Small intestine (tissue), 7 donors: ENCODE results near the gene CFAP99. TPM values are rescaled to one million over a fixed set of nuclear protein-coding genes. Genes with fewer than 3 reads are reported as not detected.
A peak's percentile ranks its signal among the peaks of the same experiment; 100 is the strongest.

Experiments
- DNase-seq, 2 donors: peaks; one replicate each; pipeline versions ENCODE4 v3.0.0 to v3.0.0-alpha.2; 2013
- FAIRE-seq: peaks from 2 replicates; lab custom pipeline; 2012; peaks lifted over from hg19 to GRCh38; lab: Jason Lieb, UNC
- H3K27ac ChIP-seq, 3 donors: one replicate each; pipeline ENCODE4 v1.5.1; 2013; ENCODE audit warnings: low read length in 2 of 3, mild to moderate bottlenecking in 2 of 3, control low read depth in 1 of 3, inconsistent platforms in 1 of 3, low read depth in 1 of 3, moderate library complexity in 1 of 3
- H3K27me3 ChIP-seq, 3 donors: one replicate each; pipeline ENCODE4 v1.6.1; 2013; ENCODE audit warnings: low read length in 3 of 3, inconsistent platforms in 1 of 3; ENCODE audit not compliant: control insufficient read depth in 3 of 3, insufficient read depth in 3 of 3
- H3K36me3 ChIP-seq, 3 donors: one replicate each; pipeline ENCODE4 v1.6.1; 2013; ENCODE audit warnings: low read length in 3 of 3, inconsistent platforms in 1 of 3, low read depth in 1 of 3, mild to moderate bottlenecking in 1 of 3, moderate library complexity in 1 of 3; ENCODE audit not compliant: control insufficient read depth in 3 of 3, insufficient read depth in 2 of 3
- H3K4me1 ChIP-seq, 3 donors: one replicate each; pipeline ENCODE4 v1.6.1; 2013; ENCODE audit warnings: low read length in 2 of 3, inconsistent platforms in 1 of 3, low read depth in 1 of 3, mild to moderate bottlenecking in 1 of 3, moderate library complexity in 1 of 3; ENCODE audit not compliant: control insufficient read depth in 3 of 3, insufficient read depth in 2 of 3
- H3K4me3 ChIP-seq, 3 donors: one replicate each; pipeline ENCODE4 v1.5.1; 2013; ENCODE audit warnings: low read length in 3 of 3, control low read depth in 1 of 3, inconsistent platforms in 1 of 3, low read depth in 1 of 3, mild to moderate bottlenecking in 1 of 3, moderate library complexity in 1 of 3
- H3K9me3 ChIP-seq, 2 donors: one replicate each; pipeline ENCODE4 v1.6.1; 2013; ENCODE audit warnings: low read depth in 1 of 2, low read length in 1 of 2; ENCODE audit not compliant: control insufficient read depth in 2 of 2, insufficient read depth in 1 of 2
- WGBS, 3 donors: extraction: QIAGEN DNeasy Blood & Tissue Kit; methylation state at CpG; one replicate each; pipeline ENCODE4 v1.1.7; 2013; 5-methylcytosine and 5-hydroxymethylcytosine counted together
- polyA plus RNA-seq, 4 donors: library from polyadenylated mRNA; stranded (reverse) in 3 of 4; unstranded in 1 of 4; fragments of 200-250 nt in 3 of 4; fragments of 120-200 nt in 1 of 4; gene quantifications; one replicate each; pipeline versions ENCODE4 v1.2.1 to v1.2.3, GENCODE V29; 2013
- donor health status: healthy with polysubstance abuse.
- donor health status: control.
- donor health status: control.
- donor health status: Bipolar disorder and iron deficiency.
- donor health status: healthy.

Gene CFAP99
- polyA plus RNA-seq, 4 donors: 0.15 to 0.67 (median 0.16) TPM; not detected in 1

GRCh38 chr4:2469192-2469984 lies 50.6 kb downstream of the CFAP99 start:
- H3K4me3 ChIP-seq: peak overlapping the region; percentile 84 to 95 (median 87)
- H3K36me3 ChIP-seq: peaks cover 0 to 34% (median 4%) of the 10 kb centered on the region in 3 donors
- FAIRE-seq: no peak
- peak; percentile 70 to 76 for DNase-seq
- H3K27me3 ChIP-seq: no peaks in the 10 kb centered on the region
- peaks cover 3 to 24% (median 6%) of the 10 kb centered on the region in 3 donors for H3K4me1 ChIP-seq
- H3K27ac ChIP-seq: peak overlapping the region; percentile 88 to 95 (median 90)
- no peaks in the 10 kb centered on the region for H3K9me3 ChIP-seq
- WGBS, 3 donors: 0% methylated on average over 64 to 78 of the region's 78 CpGs

GRCh38 chr4:2470791-2471190 lies 52.0 kb downstream of the CFAP99 start:
- H3K4me1 ChIP-seq: peaks cover 3 to 18% (median 9%) of the 10 kb centered on the region in 3 donors
- DNase-seq: no peak
- WGBS, 3 donors: 53 to 64% (median 64%) methylated on average over 7 of the region's 7 CpGs
- H3K27me3 ChIP-seq: no peaks in the 10 kb centered on the region
- H3K27ac ChIP-seq: no peak overlapping the region
- FAIRE-seq: no peak
- H3K36me3 ChIP-seq: peaks cover 0 to 31% (median 4%) of the 10 kb centered on the region in 3 donors
- no peaks in the 10 kb centered on the region for H3K9me3 ChIP-seq
- no peak overlapping the region for H3K4me3 ChIP-seq

- DNase-seq (no peak), FAIRE-seq (no peak)
- H3K4me1 ChIP-seq: peaks cover 5 to 19% (median 11%) of the 10 kb centered on the region in 3 donors
- WGBS, 3 donors: 91 to 98% (median 98%) methylated on average over 4 of the region's 4 CpGs
- H3K27me3 ChIP-seq: no peaks in the 10 kb centered on the region
- H3K27ac ChIP-seq: no peak overlapping the region
- H3K36me3 ChIP-seq: peaks cover 0 to 38% (median 4%) of the 10 kb centered on the region in 3 donors
- no peaks in the 10 kb centered on the region for H3K9me3 ChIP-seq
- no peak overlapping the region for H3K4me3 ChIP-seq
These were observed 53.4 kb downstream of the CFAP99 start for GRCh38 chr4:2472187-2472586.

- no peaks in the 10 kb centered on the region for H3K27me3 ChIP-seq
- FAIRE-seq (no peak), DNase-seq (no peak)
- H3K27ac ChIP-seq: peak overlapping the region in 1 of 3 donors; percentile 37
- 8 to 35% (median 22%) methylated on average over 3 of the region's 3 CpGs for WGBS, 3 donors
- no peak overlapping the region for H3K4me3 ChIP-seq
- peaks cover 29 to 47% (median 32%) of the 10 kb centered on the region in 3 donors for H3K4me1 ChIP-seq
- H3K9me3 ChIP-seq: no peaks in the 10 kb centered on the region
- peaks cover 0 to 30% (median 0%) of the 10 kb centered on the region in 3 donors for H3K36me3 ChIP-seq
These were observed 59.5 kb downstream of the CFAP99 start for GRCh38 chr4:2478229-2478628.

- WGBS, 3 donors: 24 to 75% (median 55%) methylated on average over 5 of the region's 5 CpGs
- Histone ChIP-seq H3K4me3 (no peak overlapping the region), H3K36me3 (peaks cover 0 to 17% (median 0%) of the 10 kb centered on the region in 3 donors), H3K27ac (peak overlapping the region in 2 of 3 donors; percentile 0 to 36), H3K27me3 (no peaks in the 10 kb centered on the region), H3K9me3 (no peaks in the 10 kb centered on the region), H3K4me1 (peaks cover 32 to 64% (median 40%) of the 10 kb centered on the region in 3 donors)
- FAIRE-seq: no peak
- DNase-seq: peak in 1 of 2 donors; percentile 75
These were observed 61.9 kb downstream of the CFAP99 start for GRCh38 chr4:2480649-2481048.

GRCh38 chr4:2482192-2482591 lies 63.4 kb downstream of the CFAP99 start:
- Histone ChIP-seq H3K4me3 (no peak overlapping the region), H3K4me1 (peaks cover 38 to 64% (median 40%) of the 10 kb centered on the region in 3 donors), H3K36me3 (peaks cover 0 to 8% (median 0%) of the 10 kb centered on the region in 3 donors), H3K27me3 (no peaks in the 10 kb centered on the region), H3K27ac (peak overlapping the region in 2 of 3 donors; percentile 74 to 94), H3K9me3 (no peaks in the 10 kb centered on the region)
- FAIRE-seq: no peak
- no peak for DNase-seq
- 21 to 54% (median 29%) methylated on average over 4 of the region's 4 CpGs for WGBS, 3 donors

GRCh38 chr4:2482693-2483092 lies 63.9 kb downstream of the CFAP99 start:
- H3K27ac ChIP-seq: peak overlapping the region in 2 of 3 donors; percentile 74 to 94
- FAIRE-seq (no peak), DNase-seq (peak; percentile 63 to 93)
- peaks cover 0 to 8% (median 0%) of the 10 kb centered on the region in 3 donors for H3K36me3 ChIP-seq
- H3K4me1 ChIP-seq: peaks cover 35 to 64% (median 43%) of the 10 kb centered on the region in 3 donors
- H3K4me3 ChIP-seq: no peak overlapping the region
- WGBS, 3 donors: 2 to 9% (median 2%) methylated on average over 3 of the region's 3 CpGs
- no peaks in the 10 kb centered on the region for H3K27me3 ChIP-seq
- no peaks in the 10 kb centered on the region for H3K9me3 ChIP-seq

- DNase-seq (peak in 1 of 2 donors; percentile 81), FAIRE-seq (no peak)
- Histone ChIP-seq H3K4me3 (no peak overlapping the region), H3K27me3 (no peaks in the 10 kb centered on the region), H3K27ac (peak overlapping the region in 2 of 3 donors; percentile 74 to 94), H3K9me3 (no peaks in the 10 kb centered on the region), H3K4me1 (peaks cover 33 to 62% (median 45%) of the 10 kb centered on the region in 3 donors), H3K36me3 (peaks cover 0 to 11% (median 0%) of the 10 kb centered on the region in 3 donors)
- 28 to 64% (median 39%) methylated on average over 3 of the region's 3 CpGs for WGBS, 3 donors
These were observed 64.5 kb downstream of the CFAP99 start for GRCh38 chr4:2483237-2483636.
